ENCODE data around the gene KLHL41.

DNA sequence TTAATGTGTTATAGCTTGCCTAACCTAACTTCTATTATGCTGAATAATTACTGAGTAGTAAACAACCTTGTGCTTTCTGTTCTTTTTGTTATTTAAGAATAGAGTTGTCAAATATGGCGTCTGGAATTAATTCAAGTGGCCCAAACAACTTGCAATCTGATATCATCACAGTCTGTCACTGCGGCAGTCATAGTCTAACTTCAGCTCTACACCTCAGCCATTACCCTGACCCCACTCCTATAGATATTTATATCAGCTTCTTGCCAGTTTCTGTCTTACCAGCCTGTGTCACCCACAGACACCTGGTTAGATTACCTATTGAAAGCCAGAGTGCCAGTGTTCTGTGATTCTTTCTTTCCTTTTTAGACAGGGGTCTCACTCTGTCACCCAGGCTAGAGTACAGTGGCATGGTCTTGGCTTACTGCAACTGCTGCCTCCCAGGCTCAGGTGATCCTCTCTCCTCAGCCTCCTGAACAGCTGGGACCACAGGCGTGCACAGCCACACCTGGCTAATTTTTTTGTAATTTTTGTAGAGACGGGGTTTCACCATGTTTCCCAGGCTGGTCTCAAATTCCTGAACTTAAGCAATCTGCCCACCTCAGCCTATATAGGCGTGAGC, 14.1 kb upstream of the KLHL41 start:
- TF ChIP-seq POLR2AphosphoS2 (IDR thresholded peaks at IDR 0.05; ENCODE audit: low read depth, low read length) (no peak), FOSL2 (CRISPR knock-in tag; IDR thresholded peaks at IDR 0.05) (no peak), POLR2AphosphoS5 (IDR thresholded peaks at IDR 0.05; ENCODE audit: low read depth, low read length) (no peak), ERF (CRISPR knock-in tag; IDR thresholded peaks at IDR 0.05) (no peak), MYC (CRISPR knock-in tag; IDR thresholded peaks at IDR 0.05; ENCODE audit: borderline replicate concordance) (no peak), RARA (CRISPR knock-in tag; IDR thresholded peaks at IDR 0.05) (no peak), ZNF883 (CRISPR knock-in tag; IDR thresholded peaks at IDR 0.05; ENCODE audit: not compliant biosample characterization) (no peak), ZNF780A (CRISPR knock-in tag; IDR thresholded peaks at IDR 0.05) (no peak), BCL6 (CRISPR knock-in tag; IDR thresholded peaks at IDR 0.05) (no peak), YY1 (IDR thresholded peaks at IDR 0.05; ENCODE audit: insufficient read depth, insufficient replicate concordance, low read depth, low read length) (no peak), ZNF670 (CRISPR knock-in tag; IDR thresholded peaks at IDR 0.05; ENCODE audit: borderline replicate concordance) (no peak)
- TF ChIP-seq, protein P1, sequence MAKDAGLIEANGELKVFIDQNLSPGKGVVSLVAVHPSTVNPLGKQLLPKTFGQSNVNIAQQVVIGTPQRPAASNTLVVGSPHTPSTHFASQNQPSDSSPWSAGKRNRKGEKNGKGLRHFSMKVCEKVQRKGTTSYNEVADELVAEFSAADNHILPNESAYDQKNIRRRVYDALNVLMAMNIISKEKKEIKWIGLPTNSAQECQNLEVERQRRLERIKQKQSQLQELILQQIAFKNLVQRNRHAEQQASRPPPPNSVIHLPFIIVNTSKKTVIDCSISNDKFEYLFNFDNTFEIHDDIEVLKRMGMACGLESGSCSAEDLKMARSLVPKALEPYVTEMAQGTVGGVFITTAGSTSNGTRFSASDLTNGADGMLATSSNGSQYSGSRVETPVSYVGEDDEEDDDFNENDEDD (CRISPR knock-in tag; IDR thresholded peaks at IDR 0.05; ENCODE audit: borderline replicate concordance): no peak
- TF ChIP-seq, protein P2, sequence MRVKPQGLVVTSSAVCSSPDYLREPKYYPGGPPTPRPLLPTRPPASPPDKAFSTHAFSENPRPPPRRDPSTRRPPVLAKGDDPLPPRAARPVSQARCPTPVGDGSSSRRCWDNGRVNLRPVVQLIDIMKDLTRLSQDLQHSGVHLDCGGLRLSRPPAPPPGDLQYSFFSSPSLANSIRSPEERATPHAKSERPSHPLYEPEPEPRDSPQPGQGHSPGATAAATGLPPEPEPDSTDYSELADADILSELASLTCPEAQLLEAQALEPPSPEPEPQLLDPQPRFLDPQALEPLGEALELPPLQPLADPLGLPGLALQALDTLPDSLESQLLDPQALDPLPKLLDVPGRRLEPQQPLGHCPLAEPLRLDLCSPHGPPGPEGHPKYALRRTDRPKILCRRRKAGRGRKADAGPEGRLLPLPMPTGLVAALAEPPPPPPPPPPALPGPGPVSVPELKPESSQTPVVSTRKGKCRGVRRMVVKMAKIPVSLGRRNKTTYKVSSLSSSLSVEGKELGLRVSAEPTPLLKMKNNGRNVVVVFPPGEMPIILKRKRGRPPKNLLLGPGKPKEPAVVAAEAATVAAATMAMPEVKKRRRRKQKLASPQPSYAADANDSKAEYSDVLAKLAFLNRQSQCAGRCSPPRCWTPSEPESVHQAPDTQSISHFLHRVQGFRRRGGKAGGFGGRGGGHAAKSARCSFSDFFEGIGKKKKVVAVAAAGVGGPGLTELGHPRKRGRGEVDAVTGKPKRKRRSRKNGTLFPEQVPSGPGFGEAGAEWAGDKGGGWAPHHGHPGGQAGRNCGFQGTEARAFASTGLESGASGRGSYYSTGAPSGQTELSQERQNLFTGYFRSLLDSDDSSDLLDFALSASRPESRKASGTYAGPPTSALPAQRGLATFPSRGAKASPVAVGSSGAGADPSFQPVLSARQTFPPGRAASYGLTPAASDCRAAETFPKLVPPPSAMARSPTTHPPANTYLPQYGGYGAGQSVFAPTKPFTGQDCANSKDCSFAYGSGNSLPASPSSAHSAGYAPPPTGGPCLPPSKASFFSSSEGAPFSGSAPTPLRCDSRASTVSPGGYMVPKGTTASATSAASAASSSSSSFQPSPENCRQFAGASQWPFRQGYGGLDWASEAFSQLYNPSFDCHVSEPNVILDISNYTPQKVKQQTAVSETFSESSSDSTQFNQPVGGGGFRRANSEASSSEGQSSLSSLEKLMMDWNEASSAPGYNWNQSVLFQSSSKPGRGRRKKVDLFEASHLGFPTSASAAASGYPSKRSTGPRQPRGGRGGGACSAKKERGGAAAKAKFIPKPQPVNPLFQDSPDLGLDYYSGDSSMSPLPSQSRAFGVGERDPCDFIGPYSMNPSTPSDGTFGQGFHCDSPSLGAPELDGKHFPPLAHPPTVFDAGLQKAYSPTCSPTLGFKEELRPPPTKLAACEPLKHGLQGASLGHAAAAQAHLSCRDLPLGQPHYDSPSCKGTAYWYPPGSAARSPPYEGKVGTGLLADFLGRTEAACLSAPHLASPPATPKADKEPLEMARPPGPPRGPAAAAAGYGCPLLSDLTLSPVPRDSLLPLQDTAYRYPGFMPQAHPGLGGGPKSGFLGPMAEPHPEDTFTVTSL (CRISPR knock-in tag; IDR thresholded peaks at IDR 0.05; ENCODE audit: borderline replicate concordance): no peak

All from HepG2 (cell line).